Stimulated activated CD8-positive, alpha-beta memory T cell treated with anti-CD3 and anti-CD28 coated beads, Interleukin-12 subunit alpha, Interleukin-12 subunit beta, amount 100 ng/mL, for 1 hour (primary cell): Measurements from ENCODE around the gene MED27.

ENCODE experiments used
- DNase-seq: peaks from one replicate; pipeline ENCODE4 v3.0.0-alpha.2; 2020; ENCODE audit warnings: low read depth

The MED27 gene

GRCh38 chr9:131853434-131853833, 226.2 kb downstream of the MED27 start:
- no peak for DNase-seq

GRCh38 chr9:131851414-131851813, 228.3 kb downstream of the MED27 start:
- DNase-seq, result no peak

- no peak for DNase-seq
Measured at GRCh38 chr9:131849391-131849790, 230.3 kb downstream of the MED27 start.

GRCh38 chr9:131848570-131849160, 231.0 kb downstream of the MED27 start:
- DNase-seq, result no peak

- DNase-seq, result no peak
Measured at GRCh38 chr9:131847665-131848354, 231.9 kb downstream of the MED27 start.

GRCh38 chr9:131845305-131846298, 234.1 kb downstream of the MED27 start:
- no peak for DNase-seq

GRCh38 chr9:131844745-131845118, 234.9 kb downstream of the MED27 start:
- no peak for DNase-seq

GRCh38 chr9:131843989-131844744, 235.5 kb downstream of the MED27 start:
- no peak for DNase-seq

- no peak for DNase-seq
Measured at GRCh38 chr9:131841765-131842318, 237.8 kb downstream of the MED27 start.

GRCh38 chr9:131840751-131841702, 238.6 kb downstream of the MED27 start:
- no peak for DNase-seq

- DNase-seq, result no peak
Measured at GRCh38 chr9:131840220-131840619, 239.4 kb downstream of the MED27 start.

- DNase-seq, result peak; percentile 10
Measured at GRCh38 chr9:131839281-131840084, 240.2 kb downstream of the MED27 start.

- no peak for DNase-seq
Measured at GRCh38 chr9:131838530-131839280, 241.0 kb downstream of the MED27 start.

GRCh38 chr9:131837836-131838235, 241.8 kb downstream of the MED27 start:
- no peak for DNase-seq

- DNase-seq, result no peak
Measured at GRCh38 chr9:131837316-131837715, 242.4 kb downstream of the MED27 start.

GRCh38 chr9:131836607-131837315, 242.9 kb downstream of the MED27 start:
- no peak for DNase-seq

GRCh38 chr9:131836021-131836420, 243.6 kb downstream of the MED27 start:
- DNase-seq, result no peak
